ENCODE results near the gene ABCG1.

Gene ABCG1

DNA sequence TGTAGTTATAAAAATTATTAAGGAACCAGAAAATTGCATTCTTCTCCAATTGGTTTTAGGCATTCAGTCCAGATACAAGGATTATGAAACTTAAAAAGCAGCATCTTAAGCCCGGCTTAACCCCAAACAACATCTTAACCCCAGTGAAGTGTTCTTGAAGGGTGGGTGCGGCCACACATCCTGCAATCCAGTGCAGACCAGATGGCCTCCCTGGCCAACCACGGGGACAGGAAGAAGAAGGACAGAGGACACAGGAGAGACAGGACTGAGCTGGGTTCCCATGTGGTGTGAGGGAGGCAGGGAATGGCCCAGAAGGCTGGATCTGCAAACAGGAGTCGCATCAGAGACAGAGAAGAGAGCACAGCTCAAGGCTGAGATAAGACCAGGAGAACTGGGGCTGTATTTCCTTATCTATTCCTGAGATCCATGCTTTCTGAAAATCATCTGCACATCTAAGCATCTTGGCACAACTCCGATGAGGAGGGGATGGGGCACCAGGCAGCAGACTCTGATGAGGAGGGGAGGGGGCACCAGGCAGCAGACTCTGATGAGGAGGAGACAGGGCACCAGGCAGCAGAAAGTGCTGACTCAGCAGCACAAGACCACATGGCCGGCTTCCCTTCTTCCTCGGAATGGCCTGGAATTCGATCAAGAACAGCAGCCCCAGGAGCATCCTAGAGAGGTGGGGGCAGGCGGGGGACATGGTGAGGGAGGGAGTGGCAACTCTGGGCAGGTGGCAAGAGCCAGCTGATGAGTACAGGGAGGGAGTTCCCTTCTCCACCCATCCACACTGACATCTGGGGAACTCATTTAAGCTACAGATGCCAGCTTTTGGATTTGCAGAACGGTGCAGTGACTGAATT, 26.6 kb downstream of the ABCG1 start:
- DNase-seq (ENCODE audit: low read depth), result no peak
- no peak overlapping the region for H3K4me3 ChIP-seq (ENCODE audit: low read length)
- no peak for TF ChIP-seq CTCF (IDR thresholded peaks at IDR 0.05; ENCODE audit: insufficient read depth, low read depth, low read length, missing control alignments)

DNA sequence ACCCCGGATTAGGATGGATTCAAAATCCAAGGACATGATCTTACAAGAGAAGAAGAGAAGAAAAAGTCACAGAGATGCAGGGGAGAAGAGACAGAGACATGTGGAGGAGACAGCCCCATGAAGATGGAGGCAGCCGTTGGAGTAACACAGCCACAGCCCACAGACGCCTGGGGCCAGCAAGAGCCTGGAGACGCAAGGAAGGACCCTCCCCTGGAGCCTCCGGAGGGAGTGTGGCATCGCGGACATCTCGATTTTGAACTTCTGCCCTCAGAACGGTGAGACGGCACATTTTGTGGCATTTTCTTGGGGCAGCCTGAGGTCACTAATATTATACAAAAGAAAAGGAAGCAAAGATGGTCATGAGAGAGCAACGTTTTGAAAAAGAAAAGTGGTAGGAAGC, 28.8 kb downstream of the ABCG1 start:
- DNase-seq (ENCODE audit: low read depth), result no peak
- TF ChIP-seq CTCF (IDR thresholded peaks at IDR 0.05; ENCODE audit: insufficient read depth, low read depth, low read length, missing control alignments), result no peak
- no peak overlapping the region for H3K4me3 ChIP-seq (ENCODE audit: low read length)

DNA sequence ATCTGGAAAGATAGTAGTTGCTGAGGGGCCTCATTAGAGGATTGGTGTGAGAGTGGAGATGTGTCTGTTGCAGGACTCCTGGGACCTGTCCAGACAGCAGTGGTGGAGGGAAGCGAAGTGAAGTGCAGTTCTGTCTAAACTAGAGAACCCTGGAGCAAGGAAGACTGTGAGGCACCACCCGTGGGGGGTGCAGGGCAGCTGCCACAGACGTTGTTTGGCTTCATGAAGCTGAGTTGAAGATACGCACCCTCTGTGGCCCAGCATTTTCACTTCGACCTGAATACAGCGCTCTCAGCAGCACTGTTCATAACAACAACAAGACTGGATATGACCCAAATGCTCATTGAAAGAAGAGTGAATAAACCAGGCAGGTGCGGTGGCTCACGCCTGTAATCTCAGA, 29.3 kb downstream of the ABCG1 start:
- no peak for TF ChIP-seq CTCF (IDR thresholded peaks at IDR 0.05; ENCODE audit: insufficient read depth, low read depth, low read length, missing control alignments)
- no peak overlapping the region for H3K4me3 ChIP-seq (ENCODE audit: low read length)
- no peak for DNase-seq (ENCODE audit: low read depth)

GRCh38 chr21:42248783-42249597, 30.1 kb downstream of the ABCG1 start:
- H3K4me3 ChIP-seq (ENCODE audit: low read length), result no peak overlapping the region
- no peak for DNase-seq (ENCODE audit: low read depth)
- TF ChIP-seq CTCF (IDR thresholded peaks at IDR 0.05; ENCODE audit: insufficient read depth, low read depth, low read length, missing control alignments), result no peak

- no peak for DNase-seq (ENCODE audit: low read depth)
- no peak for TF ChIP-seq CTCF (IDR thresholded peaks at IDR 0.05; ENCODE audit: insufficient read depth, low read depth, low read length, missing control alignments)
Measured at GRCh38 chr21:42250422-42251403, 31.8 kb downstream of the ABCG1 start.

DNA sequence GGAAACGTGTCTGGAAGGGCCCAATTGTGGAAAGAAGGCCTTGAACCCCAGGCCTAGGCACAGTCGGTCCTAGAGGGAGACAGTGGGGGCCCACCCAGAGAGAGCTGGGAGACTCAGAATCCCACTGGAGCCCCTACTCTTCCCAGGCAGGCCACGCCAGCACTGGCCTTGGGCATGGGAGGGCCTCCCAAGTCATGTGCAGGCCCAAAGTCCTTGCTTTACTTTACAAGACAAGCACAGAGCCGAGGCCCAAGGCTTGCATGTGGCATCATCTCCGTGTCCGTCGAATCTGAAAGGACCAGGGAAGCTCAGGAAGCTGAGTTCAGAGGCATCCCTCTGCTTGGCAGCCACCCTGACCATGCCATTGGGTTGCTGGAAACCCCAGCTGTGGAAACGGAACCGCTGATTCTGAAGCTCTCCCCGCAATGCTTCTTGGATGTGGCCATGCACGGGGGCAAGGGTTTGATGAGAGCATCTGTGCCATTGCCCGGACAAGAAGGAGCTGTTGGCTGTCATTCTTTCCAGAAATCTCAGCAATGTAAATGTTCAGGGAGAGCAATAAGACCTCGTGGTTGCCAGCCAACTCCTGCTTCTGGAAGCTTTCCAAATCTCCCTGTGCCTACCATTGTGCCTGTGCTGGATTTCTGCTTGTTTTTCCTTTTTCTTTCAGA, 32.8 kb downstream of the ABCG1 start:
- no peak for TF ChIP-seq CTCF (IDR thresholded peaks at IDR 0.05; ENCODE audit: insufficient read depth, low read depth, low read length, missing control alignments)
- DNase-seq (ENCODE audit: low read depth), result no peak
- no peak overlapping the region for H3K4me3 ChIP-seq (ENCODE audit: low read length)

More at GRCh38 chr21:42250422-42251403, 31.8 kb downstream of the ABCG1 start:
- H3K4me3 ChIP-seq (ENCODE audit: low read length), result no peak overlapping the region

Data from epithelial cell of esophagus (primary cell).